Large intestine (tissue), 3 donors: ENCODE measurements around the gene BTBD7. TPM values are rescaled to one million over a fixed set of nuclear protein-coding genes. Genes with fewer than 3 reads are reported as not detected.

Experiments used
- DNase-seq, 2 donors: peaks; one replicate each; pipeline versions ENCODE4 v3.0.0 to v3.0.0-alpha.2; 2013
- H3K27ac ChIP-seq: one replicate; pipeline ENCODE4 v1.5.1; 2013; ENCODE audit warnings: low read length
- H3K27me3 ChIP-seq: 2 replicates; pipeline ENCODE4 v1.6.1; 2013; ENCODE audit warnings: low read length; ENCODE audit not compliant: control insufficient read depth, insufficient read depth
- H3K36me3 ChIP-seq: 2 replicates; pipeline ENCODE4 v1.6.1; 2013; ENCODE audit warnings: low read length; ENCODE audit not compliant: control insufficient read depth, insufficient read depth
- H3K4me1 ChIP-seq: one replicate; pipeline ENCODE4 v1.6.1; 2013; ENCODE audit warnings: low read length; ENCODE audit not compliant: control insufficient read depth, insufficient read depth
- H3K4me3 ChIP-seq: one replicate; pipeline ENCODE4 v1.5.1; 2013; ENCODE audit warnings: low read length
- H3K9me3 ChIP-seq: one replicate; pipeline ENCODE4 v1.6.1; 2013; ENCODE audit warnings: mild to moderate bottlenecking, low read depth, low read length, moderate library complexity; ENCODE audit not compliant: control insufficient read depth
- WGBS: methylation state at CpG from one replicate; pipeline ENCODE4 v1.1.5; 2013; ENCODE audit warnings: low lambda C conversion rate; ENCODE audit not compliant: insufficient coverage; 5-methylcytosine and 5-hydroxymethylcytosine counted together
- polyA plus RNA-seq: library from polyadenylated mRNA; unstranded; fragments of 120-200 nt; gene quantifications from one replicate; pipeline ENCODE4 v1.2.1, GENCODE V29; 2013

BTBD7 gene
- polyA plus RNA-seq, 1 donor: 36.2 TPM

- no peaks in the 10 kb centered on the region for H3K36me3 ChIP-seq
- DNase-seq: peak; percentile 66 to 82
- no peaks in the 10 kb centered on the region for H3K27me3 ChIP-seq
- no CpG with 5 or more reads among the region's 7 CpGs for WGBS
- H3K4me3 ChIP-seq: no peak overlapping the region
- H3K9me3 ChIP-seq: no peaks in the 10 kb centered on the region
- peaks cover 18% of the 10 kb centered on the region for H3K4me1 ChIP-seq
- peak overlapping the region; percentile 90 for H3K27ac ChIP-seq
Observed at GRCh38 chr14:93317210-93317874, 15.5 kb downstream of the BTBD7 start.

DNA sequence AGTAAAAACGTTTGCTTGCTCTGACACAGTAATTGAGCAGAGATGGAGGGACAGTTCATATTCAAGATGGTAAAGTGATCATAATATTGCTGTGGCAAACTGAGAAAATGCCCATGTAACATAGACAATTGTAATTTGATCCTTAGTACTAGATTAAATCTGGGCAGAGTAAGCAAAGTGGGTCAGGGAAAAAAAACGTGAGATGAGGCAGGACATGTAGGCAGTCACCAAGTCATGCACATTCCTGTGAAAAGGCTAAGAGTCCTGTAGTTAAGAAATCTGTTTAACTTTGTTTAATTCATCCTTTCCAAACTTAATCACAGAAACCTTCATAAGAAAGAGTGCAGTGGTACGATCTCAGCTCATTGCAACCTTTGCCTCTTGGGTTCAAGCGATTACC lies 16.1 kb downstream of the BTBD7 start:
- H3K27ac ChIP-seq: peak overlapping the region; percentile 90
- H3K4me1 ChIP-seq: peaks cover 18% of the 10 kb centered on the region
- no peak overlapping the region for H3K4me3 ChIP-seq
- H3K36me3 ChIP-seq: no peaks in the 10 kb centered on the region
- no CpG with 5 or more reads among the region's 4 CpGs for WGBS
- no peaks in the 10 kb centered on the region for H3K27me3 ChIP-seq
- no peaks in the 10 kb centered on the region for H3K9me3 ChIP-seq
- DNase-seq: peak in 1 of 2 donors; percentile 58

DNA sequence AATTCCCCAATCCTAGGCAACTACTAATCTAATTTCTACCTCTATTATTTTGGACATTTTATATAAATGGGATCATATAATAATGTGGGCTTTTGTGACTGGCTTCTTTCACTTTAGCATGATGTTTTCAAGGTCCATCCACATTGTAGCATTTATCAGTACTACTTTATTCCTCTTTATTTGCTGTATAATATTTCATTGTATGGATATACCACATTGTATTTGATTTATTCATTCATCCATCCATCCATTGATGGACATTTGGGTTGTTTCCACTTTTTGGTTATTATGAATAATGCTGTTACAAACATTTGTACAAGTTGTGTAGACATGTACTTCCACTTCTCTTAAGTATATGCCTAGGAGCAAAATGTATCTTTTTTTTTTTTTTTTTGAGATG lies 17.3 kb downstream of the BTBD7 start:
- Histone ChIP-seq H3K36me3 (no peaks in the 10 kb centered on the region), H3K27ac (no peak overlapping the region), H3K4me1 (peaks cover 21% of the 10 kb centered on the region), H3K27me3 (no peaks in the 10 kb centered on the region), H3K4me3 (no peak overlapping the region), H3K9me3 (no peaks in the 10 kb centered on the region)
- no peak for DNase-seq

- Histone ChIP-seq H3K36me3 (no peaks in the 10 kb centered on the region), H3K4me1 (peaks cover 12% of the 10 kb centered on the region), H3K27me3 (no peaks in the 10 kb centered on the region), H3K27ac (no peak overlapping the region), H3K9me3 (no peaks in the 10 kb centered on the region), H3K4me3 (no peak overlapping the region)
- WGBS: 20% methylated on average over 1 of the region's 1 CpG
- peak in 1 of 2 donors; percentile 36 for DNase-seq
Observed at GRCh38 chr14:93311082-93311481, 21.8 kb downstream of the BTBD7 start.

GRCh38 chr14:93309427-93309966 lies 23.3 kb downstream of the BTBD7 start:
- Histone ChIP-seq H3K27me3 (no peaks in the 10 kb centered on the region), H3K4me3 (no peak overlapping the region), H3K27ac (peak overlapping the region; percentile 88), H3K36me3 (no peaks in the 10 kb centered on the region), H3K4me1 (peaks cover 14% of the 10 kb centered on the region), H3K9me3 (no peaks in the 10 kb centered on the region)
- DNase-seq: peak in 1 of 2 donors; percentile 62
- 50% methylated on average over 1 of the region's 2 CpGs for WGBS

- peak overlapping the region; percentile 88 for H3K27ac ChIP-seq
- no peak for DNase-seq
- H3K4me3 ChIP-seq: no peak overlapping the region
- no CpG with 5 or more reads among the region's 2 CpGs for WGBS
- peaks cover 21% of the 10 kb centered on the region for H3K4me1 ChIP-seq
- H3K36me3 ChIP-seq: no peaks in the 10 kb centered on the region
- no peaks in the 10 kb centered on the region for H3K9me3 ChIP-seq
- no peaks in the 10 kb centered on the region for H3K27me3 ChIP-seq
Observed at GRCh38 chr14:93308686-93309345, 24.0 kb downstream of the BTBD7 start.

DNA sequence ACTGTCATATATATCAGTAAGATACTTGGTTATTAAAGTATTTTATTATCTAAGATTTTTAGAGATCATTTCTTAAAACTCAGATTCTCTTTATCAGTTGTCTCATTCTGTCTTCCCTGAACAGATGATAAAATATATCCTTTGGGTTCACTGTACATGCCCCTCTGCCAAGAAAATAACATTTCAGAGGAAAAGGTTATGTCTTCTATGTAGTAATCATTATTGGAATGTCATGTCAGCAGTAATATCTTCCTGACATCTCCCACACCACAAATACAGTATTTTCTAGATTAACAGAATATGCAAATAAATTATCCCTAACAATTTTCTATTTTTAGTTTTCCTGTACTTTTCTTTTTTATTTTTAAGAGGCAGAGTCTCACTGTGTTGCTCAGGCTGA lies 26.0 kb downstream of the BTBD7 start:
- no peaks in the 10 kb centered on the region for H3K9me3 ChIP-seq
- H3K36me3 ChIP-seq: no peaks in the 10 kb centered on the region
- H3K4me3 ChIP-seq: no peak overlapping the region
- H3K27me3 ChIP-seq: no peaks in the 10 kb centered on the region
- peak overlapping the region; percentile 6 for H3K27ac ChIP-seq
- H3K4me1 ChIP-seq: peaks cover 39% of the 10 kb centered on the region
- DNase-seq: no peak

GRCh38 chr14:93305725-93306418 lies 27.0 kb downstream of the BTBD7 start:
- Histone ChIP-seq H3K27ac (peak overlapping the region; percentile 92), H3K9me3 (no peaks in the 10 kb centered on the region), H3K4me1 (peaks cover 36% of the 10 kb centered on the region), H3K27me3 (no peaks in the 10 kb centered on the region), H3K4me3 (no peak overlapping the region), H3K36me3 (no peaks in the 10 kb centered on the region)
- WGBS: no CpG with 5 or more reads among the region's 6 CpGs
- DNase-seq: peak in 1 of 2 donors; percentile 42

DNA sequence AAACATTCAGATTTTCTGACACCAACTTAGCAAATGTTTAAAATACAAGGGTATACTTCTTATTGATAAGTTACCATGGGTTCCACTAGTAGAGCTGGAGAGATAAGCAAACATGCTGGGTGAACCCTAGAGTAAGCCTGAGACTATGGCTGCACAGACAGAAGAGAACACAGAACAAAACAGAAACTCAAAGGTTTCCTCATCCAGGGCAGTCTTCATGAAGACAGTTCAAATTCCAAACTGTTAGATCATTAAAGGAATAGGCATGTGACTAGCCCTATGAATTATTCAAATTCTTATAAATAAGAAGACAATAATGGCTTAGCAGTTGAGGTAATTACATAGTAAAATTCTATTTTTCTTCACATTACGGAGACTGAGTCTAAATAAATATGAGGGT lies 28.1 kb downstream of the BTBD7 start:
- H3K27ac ChIP-seq: peak overlapping the region; percentile 92
- DNase-seq: peak; percentile 60 to 76
- no peaks in the 10 kb centered on the region for H3K27me3 ChIP-seq
- no peak overlapping the region for H3K4me3 ChIP-seq
- peaks cover 36% of the 10 kb centered on the region for H3K4me1 ChIP-seq
- no peaks in the 10 kb centered on the region for H3K36me3 ChIP-seq
- no CpG with 5 or more reads among the region's 1 CpG for WGBS
- no peaks in the 10 kb centered on the region for H3K9me3 ChIP-seq

DNA sequence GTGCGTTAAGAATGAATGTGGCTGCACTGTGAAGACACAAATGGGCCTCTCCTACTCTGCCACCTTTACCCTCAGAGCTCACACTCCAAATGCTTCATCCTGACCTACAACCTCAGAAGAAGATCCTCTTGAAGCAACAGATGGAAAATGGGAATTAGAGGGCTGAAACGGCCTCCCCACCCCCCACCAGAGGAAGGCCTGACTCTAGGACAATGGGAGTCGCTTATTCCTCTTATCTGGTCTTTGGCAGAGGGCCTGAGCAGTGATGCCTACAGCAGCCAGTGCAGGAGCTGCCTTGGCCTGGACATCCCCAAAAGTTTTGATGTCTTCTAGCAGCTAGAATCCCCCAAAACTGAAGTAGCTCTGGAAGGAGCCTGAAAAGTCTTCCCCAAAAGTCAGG lies 29.2 kb downstream of the BTBD7 start:
- Histone ChIP-seq H3K9me3 (no peaks in the 10 kb centered on the region), H3K27ac (peak overlapping the region; percentile 92), H3K27me3 (no peaks in the 10 kb centered on the region), H3K4me3 (no peak overlapping the region), H3K4me1 (peaks cover 40% of the 10 kb centered on the region), H3K36me3 (no peaks in the 10 kb centered on the region)
- WGBS: no CpG with 5 or more reads among the region's 3 CpGs
- no peak for DNase-seq
